Stimulated activated CD4-positive, alpha-beta T cell treated with anti-CD3 and anti-CD28 coated beads, Interleukin-4, amount 100 ng/mL, for 48 hours (primary cell): ENCODE data around the gene PPIL1.

Source experiments
- DNase-seq, 2 donors: peaks; one replicate each; pipeline ENCODE4 v3.0.0-alpha.2; 2020; ENCODE audit warnings: low read depth in 2 of 2

PPIL1 gene

DNA sequence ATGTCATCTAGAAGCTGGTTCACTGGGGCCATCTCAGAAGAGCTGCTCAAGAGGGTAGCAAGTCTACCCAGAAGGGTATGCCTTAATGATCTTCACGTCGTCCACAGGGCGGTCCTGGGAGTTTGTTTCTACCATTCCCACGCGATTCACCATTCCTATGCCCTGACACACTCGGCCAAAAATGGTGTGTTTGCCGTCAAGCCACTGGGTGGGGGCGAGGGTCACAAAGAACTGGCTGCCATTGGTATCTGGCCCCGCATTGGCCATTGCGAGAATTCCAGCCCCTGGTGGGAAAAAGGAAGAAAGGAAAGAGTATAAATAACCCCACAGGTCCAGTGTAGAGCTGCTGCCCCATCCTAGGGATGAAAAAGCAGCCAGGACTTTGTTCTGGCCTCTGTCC is 18.9 kb downstream of the PPIL1 start:
- DNase-seq: no peak

DNA sequence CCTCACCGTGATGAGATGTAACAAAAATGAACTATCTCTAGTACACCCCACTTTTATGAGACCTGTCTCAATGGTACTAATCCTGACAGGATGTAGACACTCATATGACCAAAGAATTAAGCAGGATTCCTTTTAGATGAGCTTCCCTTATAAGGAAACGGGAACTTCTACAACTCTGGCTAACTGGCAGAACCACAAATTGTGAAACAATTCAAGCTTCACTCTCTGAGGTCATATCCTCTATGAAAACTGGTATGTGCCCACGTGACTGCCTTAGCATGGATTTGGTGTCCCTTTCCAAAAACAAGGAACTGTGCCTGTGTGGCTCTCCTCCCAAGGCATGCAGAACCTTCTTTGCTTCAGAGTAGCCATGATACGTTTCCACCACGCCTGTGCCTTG is 21.3 kb downstream of the PPIL1 start:
- no peak for DNase-seq

DNA sequence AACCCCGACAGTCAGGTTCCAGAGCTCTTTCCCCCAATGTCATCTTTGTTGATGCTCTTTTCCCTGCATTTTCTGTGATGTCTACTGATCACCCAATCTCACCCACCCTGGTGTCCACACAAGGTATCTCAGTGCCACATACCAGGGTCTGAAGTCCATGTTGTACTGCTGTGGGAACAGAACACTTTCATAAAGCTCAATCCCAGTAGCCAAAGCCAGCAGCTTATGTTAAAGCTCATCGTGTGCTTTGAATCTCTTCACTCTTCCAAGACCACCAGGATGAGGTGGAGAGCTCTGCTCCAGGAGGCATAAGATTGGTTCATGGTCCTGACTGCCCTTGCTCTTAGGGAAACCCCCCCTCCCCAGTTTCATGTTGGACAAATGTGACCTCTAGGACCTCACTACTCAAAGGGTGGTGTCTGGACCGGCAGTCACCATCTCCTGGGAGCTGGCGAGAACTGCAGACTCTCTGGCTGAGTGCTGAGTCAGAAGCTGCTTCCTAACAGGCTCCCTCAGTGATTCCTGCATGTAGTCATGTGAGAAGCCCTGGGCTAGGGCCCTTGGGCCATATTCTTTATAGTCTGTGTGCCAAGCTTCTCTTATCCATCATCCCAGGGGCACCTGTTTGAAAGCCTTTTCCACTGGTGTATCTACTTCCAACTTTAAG is 22.0 kb downstream of the PPIL1 start:
- no peak for DNase-seq

DNA sequence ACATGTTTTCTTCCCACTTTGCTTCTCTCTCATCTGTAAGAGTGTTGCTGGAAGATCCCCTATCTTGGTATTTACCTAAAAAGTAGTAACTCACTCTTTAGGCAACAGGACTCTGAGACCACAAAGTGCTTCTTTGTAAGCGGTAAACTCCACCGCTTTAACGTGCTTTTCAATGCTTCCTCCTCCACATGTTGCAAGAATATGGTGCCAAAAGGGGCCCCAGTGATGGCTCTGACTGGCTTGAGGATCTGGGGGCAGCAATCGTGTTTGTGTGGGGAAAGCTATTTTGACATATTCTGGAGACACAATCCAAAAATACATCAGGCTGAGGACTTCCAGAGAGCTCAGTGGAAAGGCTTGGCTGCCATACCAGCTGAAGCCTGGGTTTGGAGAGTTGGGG is 23.0 kb downstream of the PPIL1 start:
- no peak for DNase-seq

DNA sequence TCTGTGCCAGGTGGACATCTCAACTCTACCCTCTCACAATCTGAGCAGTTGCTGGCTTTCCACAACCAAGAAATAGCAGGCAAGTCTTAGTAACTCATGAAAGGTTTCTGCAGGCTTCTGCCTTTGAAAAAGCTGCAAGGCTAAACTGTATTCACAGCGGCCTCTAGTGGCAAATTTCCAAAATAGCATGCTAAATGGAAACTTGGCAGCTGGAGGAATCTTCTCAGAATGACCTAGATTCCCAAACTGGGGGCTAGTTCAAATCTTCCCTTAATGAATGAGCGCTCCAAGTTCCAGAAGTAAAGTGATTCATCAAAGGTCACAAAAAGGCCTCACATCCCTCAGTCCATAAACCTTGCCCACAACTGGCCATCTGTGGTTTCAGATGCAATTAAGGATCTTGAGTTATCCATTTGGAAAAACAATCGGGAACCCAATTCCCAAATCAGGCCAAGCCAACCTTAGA is 23.4 kb downstream of the PPIL1 start:
- no peak for DNase-seq

DNA sequence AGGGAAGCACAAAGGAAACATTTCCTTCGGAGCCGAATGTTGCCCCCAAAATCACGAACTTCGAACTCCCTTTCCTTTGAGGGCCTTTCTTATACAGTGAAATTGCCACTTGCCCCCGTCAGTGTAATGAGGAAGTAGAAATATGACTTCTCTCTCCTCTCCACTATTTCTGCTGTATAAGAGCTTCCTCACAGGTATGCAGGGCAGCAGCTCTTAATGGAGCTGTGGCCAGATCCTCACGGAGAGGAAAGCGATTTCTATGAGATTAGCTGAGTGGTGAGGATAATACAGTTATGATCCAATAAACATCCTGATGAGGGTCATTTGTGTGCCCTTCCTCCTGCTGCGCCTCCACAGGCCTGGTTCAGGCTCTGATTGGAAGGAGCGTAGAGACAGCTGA is 24.6 kb downstream of the PPIL1 start:
- no peak for DNase-seq

DNA sequence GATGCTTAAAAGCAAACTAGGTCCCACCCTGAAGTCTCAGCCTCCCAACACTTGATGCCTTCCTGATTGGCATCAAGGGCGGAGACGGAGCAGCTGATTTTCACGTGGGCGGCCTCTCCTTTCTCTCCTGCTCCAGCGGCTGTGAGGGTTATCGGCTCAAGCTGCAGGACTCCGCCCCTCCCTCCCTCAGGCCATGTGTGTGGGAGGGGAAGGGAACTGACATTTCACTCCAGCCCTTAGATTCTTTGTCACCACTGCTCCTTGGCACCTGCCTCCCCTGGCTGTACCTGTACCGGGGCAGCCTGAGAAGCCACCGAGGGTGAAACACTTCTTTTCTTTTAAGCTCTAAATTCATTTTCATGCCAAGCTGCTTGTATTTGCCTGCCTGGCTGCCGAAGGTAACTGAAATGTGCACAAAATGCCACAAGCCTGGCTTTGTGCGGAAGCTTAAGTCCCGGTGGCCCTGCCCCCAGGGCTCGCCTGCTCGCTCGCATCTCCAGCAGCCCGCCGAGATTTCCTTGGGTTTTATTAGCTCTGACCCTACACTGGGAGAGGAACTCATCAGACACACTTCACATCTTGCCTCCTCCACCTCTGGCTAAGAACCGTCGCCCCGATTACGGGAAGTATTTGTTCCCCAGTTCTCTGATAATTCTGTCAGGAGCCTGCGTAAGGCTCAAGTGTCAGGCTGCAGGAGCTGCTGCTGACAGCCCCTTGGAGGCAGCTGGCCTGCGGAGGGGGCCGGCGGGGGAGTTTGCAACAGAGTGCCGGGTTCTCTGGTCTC is 25.8 kb downstream of the PPIL1 start:
- no peak for DNase-seq

DNA sequence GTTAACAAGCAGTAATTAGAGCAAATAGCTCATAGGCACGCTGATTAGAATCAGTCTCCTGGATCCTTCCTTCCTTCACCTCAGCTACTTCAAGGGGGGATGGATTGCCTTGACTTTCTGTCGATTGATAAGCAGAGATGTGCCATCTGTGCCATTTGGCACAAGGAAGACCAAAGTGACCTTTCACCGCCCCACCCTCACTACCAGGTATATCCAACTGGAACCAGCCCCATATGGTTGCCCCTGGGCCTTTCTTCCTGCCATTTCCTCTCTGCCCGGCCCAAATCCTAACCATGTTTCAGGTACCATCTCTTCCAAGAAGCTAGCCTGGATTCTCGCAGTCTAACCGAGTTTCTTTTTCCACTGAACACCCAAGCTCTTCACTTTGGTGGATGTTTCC is 26.6 kb downstream of the PPIL1 start:
- no peak for DNase-seq

DNA sequence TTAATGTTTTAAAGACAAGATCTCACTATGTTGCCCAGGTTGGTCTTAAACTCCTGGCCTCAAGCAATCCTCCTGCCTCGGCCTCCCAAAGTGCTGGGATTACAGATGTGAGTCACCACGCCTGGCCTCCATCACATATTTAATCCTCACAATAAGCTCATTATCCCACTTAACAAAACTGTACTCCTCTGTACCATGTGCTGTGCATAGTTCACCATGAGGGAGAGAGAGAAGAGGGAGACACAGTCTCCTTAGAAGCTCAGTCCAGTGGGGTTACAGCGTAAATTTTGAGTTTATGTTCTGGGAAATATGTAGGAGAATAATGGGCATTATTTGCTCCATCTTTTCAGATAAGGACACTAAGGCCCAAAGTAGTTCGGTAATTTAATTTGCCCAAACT is 27.5 kb downstream of the PPIL1 start:
- no peak for DNase-seq

DNA sequence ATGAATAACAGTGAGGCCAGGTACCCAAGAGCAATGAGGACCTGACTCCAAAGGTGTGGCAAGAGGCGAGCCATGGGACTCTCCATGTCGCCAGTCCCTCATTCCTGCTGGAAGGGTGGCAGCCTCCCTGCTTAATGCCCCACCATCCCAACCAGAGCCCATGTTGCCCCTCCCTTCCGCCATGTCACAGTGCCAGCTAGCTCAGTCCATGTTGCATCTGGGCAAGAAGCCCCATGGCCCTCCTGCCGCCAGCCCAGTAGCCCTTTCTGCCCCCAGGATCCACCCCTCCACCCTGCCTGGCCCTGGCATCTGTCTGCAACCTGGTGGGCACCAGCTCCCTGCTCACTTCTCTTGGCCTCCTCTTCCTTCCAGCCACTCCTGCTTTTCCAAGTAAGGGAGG is 29.4 kb downstream of the PPIL1 start:
- no peak for DNase-seq

DNA sequence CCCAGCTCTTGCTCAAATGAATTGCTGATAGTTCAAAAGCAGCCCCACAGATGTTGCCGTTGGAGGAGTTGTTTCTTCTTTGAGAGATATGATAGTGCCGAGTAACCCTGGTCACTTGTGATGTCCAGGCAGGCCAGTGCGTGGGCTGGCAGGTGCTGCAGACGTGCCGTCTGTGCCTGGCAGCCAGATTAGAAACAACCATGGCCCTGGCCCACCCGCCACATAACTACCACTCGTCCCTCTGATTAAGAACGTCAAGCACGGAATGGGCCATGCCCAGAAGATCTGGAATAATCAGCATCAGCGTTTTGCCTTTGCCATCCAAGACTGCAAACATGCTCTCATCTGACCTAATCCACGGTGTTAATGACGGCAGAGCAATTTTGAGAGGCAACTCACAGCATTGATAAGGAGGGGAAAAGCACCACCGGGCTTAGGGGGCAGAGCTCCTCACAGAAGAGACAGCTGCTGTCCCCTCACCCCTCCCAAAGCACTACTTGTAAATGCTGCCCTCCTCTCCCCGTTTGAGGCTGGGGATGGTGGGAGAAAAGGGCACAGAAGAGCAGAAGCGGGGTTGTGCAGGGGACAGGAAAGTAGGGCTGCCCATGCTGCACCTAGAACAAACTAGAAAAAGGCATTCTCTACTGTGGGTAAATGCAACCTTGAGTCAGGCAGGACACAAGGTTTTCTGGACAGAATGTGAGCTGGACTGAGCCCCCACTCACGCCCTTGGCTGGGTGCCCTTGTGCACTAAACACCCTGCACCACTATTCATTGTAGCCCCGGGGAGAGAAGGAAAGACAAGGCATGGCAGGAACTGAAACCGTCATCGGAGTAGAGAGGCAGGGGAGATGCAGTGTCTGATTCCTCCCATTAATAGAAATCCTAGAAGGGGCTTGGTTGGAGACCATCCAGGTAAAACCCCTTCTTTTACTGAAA is 30.1 kb downstream of the PPIL1 start:
- DNase-seq: no peak

DNA sequence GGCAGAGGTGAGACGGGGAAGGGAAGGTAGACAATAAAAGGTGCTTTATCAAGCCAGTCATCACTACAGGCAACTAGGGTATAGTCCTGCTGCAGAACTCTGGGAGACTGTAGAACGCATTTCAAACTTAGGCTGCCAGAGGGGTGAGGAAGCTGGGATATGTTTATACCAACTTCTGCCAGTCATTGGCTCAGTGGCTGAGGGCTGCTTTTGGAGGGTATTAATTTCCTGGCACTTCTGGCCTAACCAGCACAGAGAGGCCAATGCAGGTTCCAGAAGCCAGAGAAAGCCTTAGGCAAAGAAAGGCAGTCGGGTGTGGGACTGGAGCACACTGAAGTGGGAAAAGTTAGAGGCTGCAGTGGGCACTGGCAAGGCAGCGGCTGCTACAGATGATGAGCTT is 31.4 kb downstream of the PPIL1 start:
- no peak for DNase-seq

DNA sequence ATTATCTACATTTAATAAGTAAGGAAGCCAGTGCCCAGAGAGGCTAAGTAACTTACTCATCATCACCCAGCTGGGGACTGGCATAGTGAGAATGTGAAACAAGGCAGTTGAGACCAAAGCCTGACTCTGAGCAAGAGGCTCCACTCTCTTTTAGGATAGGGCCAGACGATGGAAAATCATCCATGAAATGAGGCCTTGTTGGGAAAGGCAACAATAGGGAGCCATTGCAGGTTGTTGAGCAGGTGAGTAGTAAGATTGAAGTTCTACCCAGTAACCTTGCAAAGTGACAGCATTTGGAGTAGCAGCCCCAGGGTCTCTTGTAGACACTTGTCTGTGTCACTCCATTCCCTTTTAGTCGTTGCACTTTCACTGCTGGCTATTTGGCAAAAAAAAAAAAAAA is 32.8 kb downstream of the PPIL1 start:
- no peak for DNase-seq

DNA sequence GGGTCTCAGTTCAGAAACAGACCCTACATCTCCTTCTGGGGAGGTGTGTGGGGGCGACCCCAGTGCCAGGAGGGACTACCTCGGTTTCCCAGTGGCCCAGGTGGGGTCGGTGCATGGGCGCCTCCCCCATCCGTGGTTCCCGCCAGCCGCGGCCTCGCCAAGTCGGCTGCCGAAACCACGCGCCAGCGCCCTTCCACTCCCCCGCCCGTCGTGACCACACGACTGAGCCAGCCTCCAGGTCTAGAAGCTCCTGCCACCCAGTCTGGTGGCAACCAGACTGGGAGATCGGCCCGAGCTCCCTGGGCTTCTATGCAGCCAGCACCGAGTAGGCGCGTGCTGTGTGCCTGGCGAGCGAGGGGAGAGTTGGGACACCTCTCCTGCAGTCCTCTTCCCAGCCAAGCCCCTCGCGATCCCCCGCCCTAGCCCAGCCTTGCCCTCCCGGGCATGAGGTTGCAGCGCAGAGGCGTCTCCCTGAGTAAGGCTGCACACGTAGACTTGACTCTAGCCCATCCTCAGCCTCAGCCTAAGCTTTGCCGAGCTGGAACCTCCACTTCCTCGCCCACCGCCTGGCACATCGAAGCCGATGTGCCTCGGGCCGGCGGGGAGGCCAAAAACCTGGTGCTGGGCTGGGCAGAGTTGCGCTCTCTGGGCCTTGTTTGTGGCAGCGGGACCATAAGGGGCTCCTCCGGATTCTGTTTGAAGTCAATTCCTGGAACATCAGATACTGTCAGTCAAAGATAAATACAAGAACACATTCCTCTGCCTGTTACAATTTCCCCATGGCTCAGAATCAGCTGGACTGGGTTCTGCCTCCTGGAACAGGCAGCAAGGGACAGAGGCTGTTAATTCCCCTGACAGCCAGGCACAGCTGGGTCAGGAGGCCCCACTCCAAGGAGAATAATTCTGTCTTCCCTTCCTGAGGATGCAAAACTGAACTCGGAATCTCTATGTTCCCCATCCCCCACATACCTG is 33.9 kb downstream of the PPIL1 start:
- DNase-seq: peak in 1 of 2 donors; percentile 8

DNA sequence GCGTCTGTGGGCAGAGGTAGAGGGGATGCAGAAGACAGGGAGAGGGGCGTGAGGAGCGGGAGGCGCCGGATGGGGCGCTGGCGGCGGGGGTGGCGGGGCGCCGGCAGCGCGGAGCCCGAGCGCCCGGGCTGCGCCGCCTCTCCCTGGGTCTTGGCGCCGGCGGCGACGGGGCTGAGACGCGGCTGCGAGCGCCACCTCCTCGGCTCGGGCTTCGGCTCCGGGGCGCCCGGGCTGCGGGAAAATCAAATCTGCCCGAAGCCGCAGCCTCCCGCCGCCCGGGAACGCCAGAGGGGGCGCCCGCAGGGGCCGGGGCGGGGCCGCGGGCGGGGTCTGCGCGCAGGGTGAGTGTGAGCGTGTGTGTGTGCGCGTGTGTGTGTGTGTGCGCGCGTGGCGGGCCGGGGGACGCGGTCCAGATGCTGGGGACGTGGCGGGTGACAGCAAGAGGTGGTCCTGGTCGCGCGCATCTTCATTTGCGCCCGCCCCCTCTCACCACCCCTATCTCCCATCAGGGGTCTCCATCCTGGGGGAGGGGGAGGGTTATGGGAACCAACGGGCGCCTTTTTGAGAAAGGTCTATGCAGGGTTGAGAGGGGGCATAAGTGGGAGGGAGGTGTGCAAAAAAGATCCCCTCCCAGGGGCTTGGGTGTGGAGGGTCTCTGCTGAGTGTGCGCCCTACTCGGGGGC is 34.7 kb downstream of the PPIL1 start:
- peak; percentile 24 to 32 for DNase-seq

DNA sequence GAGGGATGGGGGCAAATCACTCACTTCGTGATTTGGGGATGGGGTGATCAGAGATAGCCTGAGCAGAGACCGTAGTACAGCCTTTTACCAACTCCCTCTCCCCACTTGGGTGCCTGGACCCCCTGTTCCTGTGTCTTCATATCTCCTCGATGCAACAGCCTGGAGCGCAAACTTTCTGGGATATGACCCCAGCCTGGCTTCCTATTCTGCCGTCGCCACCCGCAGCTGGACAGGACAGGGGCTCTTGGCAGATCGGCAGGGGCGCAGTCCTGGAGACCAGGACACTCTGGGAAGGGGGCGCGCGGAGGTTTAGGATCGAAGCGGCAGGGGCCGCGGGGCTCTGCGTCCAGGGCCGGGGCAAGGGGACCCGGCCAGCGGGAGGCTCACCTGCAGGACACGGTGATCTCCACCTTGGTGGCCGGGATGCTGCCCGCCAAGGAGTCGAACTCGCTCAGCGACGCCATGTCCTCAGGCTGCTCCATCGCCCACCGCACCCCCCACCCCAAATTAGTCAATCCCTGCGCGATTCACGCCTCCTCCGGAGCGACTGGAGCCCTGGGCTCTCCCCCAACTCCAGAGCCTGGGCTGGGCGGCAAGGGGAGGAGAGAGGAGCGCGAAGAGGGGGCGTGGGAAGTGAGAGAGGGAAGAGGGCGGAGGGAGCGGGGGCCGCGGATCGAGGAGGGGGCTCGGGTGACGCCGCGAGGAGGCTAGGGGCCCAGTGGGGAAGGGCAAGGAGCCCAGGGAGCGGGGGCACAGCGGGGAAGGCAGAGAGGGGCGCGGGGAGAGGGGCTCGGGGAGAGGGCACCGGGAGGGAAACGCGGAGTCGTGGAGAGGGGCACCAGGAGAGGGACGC is 35.5 kb downstream of the PPIL1 start, which contains the start of gene CPNE5:
CPNE5 (minus strand) TSS at position 549 of the 853 bp plus-strand sequence; CDS start at position 482, 67 bp downstream.
- DNase-seq: no peak

DNA sequence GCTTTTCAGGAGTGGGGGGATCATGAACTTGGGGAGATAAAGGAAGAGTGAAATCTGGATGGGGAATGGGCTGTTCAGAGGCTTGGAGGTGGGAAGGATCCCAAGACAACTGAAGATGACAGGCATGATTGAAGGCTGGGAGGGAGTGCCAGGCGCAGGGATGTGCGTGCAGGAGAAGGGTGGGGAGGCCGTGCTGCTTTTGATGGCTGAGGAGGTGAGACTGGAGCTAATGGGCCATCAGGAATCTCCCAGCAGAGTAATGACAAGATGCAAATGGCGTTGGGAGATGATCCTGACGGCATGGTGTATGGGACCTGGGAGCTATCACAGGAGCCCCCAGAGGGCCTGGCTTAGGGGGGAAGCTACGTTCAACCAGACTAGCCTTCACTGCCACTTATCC is 36.9 kb downstream of the PPIL1 start:
- DNase-seq: no peak

DNA sequence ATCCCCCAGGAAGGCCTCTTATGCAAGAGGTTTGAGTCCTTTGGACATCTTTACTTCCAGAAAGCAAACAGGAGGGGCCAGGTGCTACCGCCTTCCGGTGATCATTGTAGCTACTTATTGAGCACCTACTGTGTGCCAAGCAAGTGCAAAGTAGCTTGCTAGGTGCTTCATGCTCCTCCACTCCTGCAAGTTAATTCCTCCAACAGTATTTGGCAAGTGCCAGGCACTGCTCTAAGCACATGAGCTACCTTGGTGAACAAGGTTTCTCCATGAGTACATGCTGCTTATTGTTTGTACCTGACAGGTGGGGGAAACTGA is 37.6 kb downstream of the PPIL1 start:
- no peak for DNase-seq
